Panc1 (cell line): ENCODE measurements around the gene SYF2. TPM values are rescaled to one million over a fixed set of nuclear protein-coding genes. Genes with fewer than 3 reads are reported as not detected.

Source experiments
- ATAC-seq: fragments of 200-7000 bp; cut with Tn5 transposase; 2 replicates; pipeline ENCODE4 v1.9.1; 2020; ENCODE audit warnings: mild to moderate bottlenecking, moderate library complexity
- BruUV-seq: library from RNA; stranded (reverse); fragments of 400-500 nt; replicated peaks from 2 replicates; lab custom pipeline; 2021; lab: Mats Ljungman, UMichigan
- CTCF ChIA-PET: fragments of 300-600 bp; sonication (Branson Sonifier 250); formaldehyde crosslinking; loops from one replicate; lab custom pipeline; 2022; ENCODE audit warnings: antibody characterized with exemption; lab: Charles Lee
- POLR2A ChIA-PET: fragments of 300-600 bp; sonication (Branson Sonifier 250); formaldehyde crosslinking; loops from one replicate; lab custom pipeline; 2022; ENCODE audit warnings: antibody characterized with exemption; lab: Charles Lee
- DNase-seq: peaks from one replicate; pipeline ENCODE4 v3.0.0-alpha.2; 2010; ENCODE audit warnings: low read depth, low spot score
- H3K27ac ChIP-seq: 2 replicates; pipeline ENCODE4 v1.5.1; 2011; ENCODE audit warnings: mild to moderate bottlenecking, low read length, inconsistent platforms
- H3K27me3 ChIP-seq: fragments of 200-500 bp; sonication (Bioruptor generic); 2 replicates; pipeline ENCODE4 v1.6.0; 2014; ENCODE audit warnings: low read length, inconsistent platforms; ENCODE audit not compliant: control insufficient read depth, insufficient read depth
- H3K36me3 ChIP-seq: fragments of 200-500 bp; sonication (Bioruptor generic); 2 replicates; pipeline ENCODE4 v1.5.1; 2014; ENCODE audit warnings: inconsistent platforms, mild to moderate bottlenecking, low read length, moderate library complexity; ENCODE audit not compliant: control insufficient read depth, insufficient read depth
- H3K4me1 ChIP-seq: 2 replicates; pipeline ENCODE4 v1.5.1; 2011; ENCODE audit warnings: inconsistent platforms, mild to moderate bottlenecking, low read length, moderate library complexity; ENCODE audit not compliant: control insufficient read depth, insufficient read depth
- H3K4me3 ChIP-seq, 2 experiments: 2 replicates each; pipeline ENCODE4 v1.5.1; 2011 to 2012; ENCODE audit warnings: low read depth in 2 of 2, low read length in 2 of 2, mild to moderate bottlenecking in 2 of 2, inconsistent platforms in 1 of 2, moderate library complexity in 1 of 2
- H3K9me3 ChIP-seq: fragments of 200-500 bp; sonication (Bioruptor generic); 2 replicates; pipeline ENCODE4 v1.5.1; 2014; ENCODE audit warnings: low read depth, mild to moderate bottlenecking, inconsistent platforms, low read length, moderate library complexity; ENCODE audit not compliant: control insufficient read depth, insufficient read depth
- CTCF ChIP-seq: fragments of 450-650 bp; IDR thresholded peaks from 2 replicates; pipeline ENCODE4 v1.5.1; 2017; ENCODE audit warnings: mild to moderate bottlenecking
- POLR2AphosphoS5 ChIP-seq: IDR thresholded peaks from 2 replicates; pipeline ENCODE4 v1.6.1; 2012; ENCODE audit warnings: mild to moderate bottlenecking, low read depth, low read length, moderate library complexity
- REST ChIP-seq, 2 experiments: IDR thresholded peaks; 2 replicates each; pipeline ENCODE4 v1.6.1; 2011 to 2012; ENCODE audit warnings: low read depth in 2 of 2, control low read depth in 1 of 2, low read length in 1 of 2, mild to moderate bottlenecking in 1 of 2, moderate library complexity in 1 of 2; ENCODE audit not compliant: insufficient read depth in 1 of 2
- SIN3A ChIP-seq: IDR thresholded peaks from 2 replicates; pipeline ENCODE4 v1.6.1; 2012; ENCODE audit warnings: low read depth, mild to moderate bottlenecking, low read length, moderate library complexity, borderline replicate concordance; ENCODE audit not compliant: insufficient read depth
- TCF7L2 ChIP-seq: IDR thresholded peaks from 2 replicates; pipeline ENCODE4 v1.6.1; 2011; ENCODE audit warnings: mild to moderate bottlenecking, low read depth, low read length, inconsistent platforms
- in situ Hi-C: cut with HindIII; loops from 2 replicates; pipeline ENCODE4 v1.10.0; 2016; ENCODE audit warnings: low sequenced_read_pairs, low pct_unique_long_range_greater_than_20kb
- intact Hi-C: fragments of 100-400 bp; cut with micrococcal nuclease; formaldehyde crosslinking; loops from one replicate; pipeline ENCODE4 v1.10.0; 2022; ENCODE audit not compliant: unreplicated experiment
- total RNA-seq: library from RNA; stranded (reverse); gene quantifications from one replicate; pipeline ENCODE4 v1.2.1, GENCODE V29; 2021; ENCODE audit not compliant: unreplicated experiment

Gene SYF2
- total RNA-seq, 1 experiment from 2014 or later, result 28.9 TPM

GRCh38 chr1:25183126-25183980, 48.9 kb downstream of the SYF2 start:
- CTCF ChIA-PET, result no interaction called here
- in situ Hi-C loops (no loop called here), intact Hi-C loops (no loop called here)
- H3K36me3 ChIP-seq, result no peaks in the 10 kb centered on the region
- H3K4me1 ChIP-seq, result no peaks in the 10 kb centered on the region
- no peak overlapping the region for H3K4me3 ChIP-seq
- DNase-seq (no peak), ATAC-seq (0 out of 2 replicates have a peak, but pooled peaks have one; percentile 56)
- TF ChIP-seq REST (IDR thresholded peaks at IDR 0.05; ENCODE audit: insufficient read depth in 1 of 2, low read depth in 2 of 2, low read length in 1 of 2), result no peak
- TF ChIP-seq POLR2AphosphoS5, result no peak
- no peak for TF ChIP-seq SIN3A
- TF ChIP-seq TCF7L2, result no peak
- no peak for TF ChIP-seq CTCF
- no peaks in the 10 kb centered on the region for H3K27me3 ChIP-seq
- no TSS peak for BruUV-seq
- POLR2A ChIA-PET, result no interaction called here
- H3K27ac ChIP-seq, result no peak overlapping the region
- no peaks in the 10 kb centered on the region for H3K9me3 ChIP-seq

GRCh38 chr1:25182629-25183028, 49.7 kb downstream of the SYF2 start:
- in situ Hi-C loops, result no loop called here
- intact Hi-C loops, result no loop called here
- no peak for DNase-seq

More at GRCh38 chr1:25182629-25183028, 49.7 kb downstream of the SYF2 start:
- no peaks in the 10 kb centered on the region for H3K27me3 ChIP-seq
- H3K9me3 ChIP-seq, result no peaks in the 10 kb centered on the region
- H3K36me3 ChIP-seq, result no peaks in the 10 kb centered on the region
- ATAC-seq, result peak; percentile 53; the same call in 1 of the 2 replicates
- ChIA-PET POLR2A (no interaction called here), CTCF (no interaction called here)
- no peak overlapping the region for H3K4me3 ChIP-seq
- TF ChIP-seq POLR2AphosphoS5 (no peak), TCF7L2 (no peak), CTCF (no peak), REST (IDR thresholded peaks at IDR 0.05; ENCODE audit: insufficient read depth in 1 of 2, low read depth in 2 of 2, low read length in 1 of 2) (no peak), SIN3A (no peak)
- no peaks in the 10 kb centered on the region for H3K4me1 ChIP-seq
- H3K27ac ChIP-seq, result no peak overlapping the region
- BruUV-seq, result no TSS peak
